HepG2 (cell line): Measurements from ENCODE around the gene PDIA5. TPM values are rescaled to one million over a fixed set of nuclear protein-coding genes. Genes with fewer than 3 reads are reported as not detected.

Source experiments
- ATAC-seq: fragments of 200-7000 bp; cut with Tn5 transposase; 3 replicates; pipeline ENCODE4 v1.9.1; 2020; ENCODE audit warnings: mild to moderate bottlenecking, moderate library complexity
- BruUV-seq: library from RNA; stranded (reverse); fragments of 400-500 nt; replicated peaks from 2 replicates; lab custom pipeline; 2021; lab: Mats Ljungman, UMichigan
- CTCF ChIA-PET: fragments of 300-600 bp; formaldehyde crosslinking; extraction: SDS; loops from one replicate; lab custom pipeline; 2021; ENCODE audit warnings: low total read pairs, inconsistent platforms, low intra/inter-chr PET ratio; lab: Yijun Ruan, JAX
- POLR2A ChIA-PET: fragments of 350-600 bp; sonication (Branson Sonifier 250); formaldehyde crosslinking; loops from one replicate; lab custom pipeline; 2020; ENCODE audit warnings: antibody characterized with exemption, inconsistent platforms; lab: Yijun Ruan, JAX
- DNase-seq: peaks from one replicate; pipeline ENCODE4 v3.0.0-alpha.2; 2015; ENCODE audit warnings: low spot score
- FAIRE-seq: peaks from 3 replicates; lab custom pipeline; 2011; peaks lifted over from hg19 to GRCh38; lab: Jason Lieb, UNC
- H2AFZ ChIP-seq: one replicate; pipeline ENCODE4 v1.6.1; 2011; ENCODE audit warnings: low read length, inconsistent platforms
- H3K27ac ChIP-seq: fragments of 300-600 bp; 3 replicates; pipeline ENCODE4 v1.8.0; 2011; ENCODE audit warnings: mixed run types, mild to moderate bottlenecking, mixed read lengths, low read length, inconsistent platforms; ENCODE audit not compliant: insufficient read depth; ENCODE audit errors: extremely low read length
- H3K27me3 ChIP-seq, 2 experiments: fragments of 200-600 bp in 1 of 2; 2 replicates in 1 of 2; 3 replicates in 1 of 2; pipeline versions ENCODE4 v1.6.0 to v1.8.0; 2011; ENCODE audit warnings: low read length in 2 of 2, mild to moderate bottlenecking in 2 of 2, moderate library complexity in 2 of 2, inconsistent platforms in 1 of 2; ENCODE audit not compliant: insufficient read depth in 2 of 2, control insufficient read depth in 1 of 2
- H3K36me3 ChIP-seq, 2 experiments: fragments of 200-600 bp in 1 of 2; replicated peaks in 1 of 2; 2 replicates in 1 of 2; 3 replicates in 1 of 2; pipeline versions ENCODE4 v1.5.1 to v1.8.0; 2011; ENCODE audit warnings: low read length in 2 of 2, inconsistent platforms in 1 of 2; ENCODE audit not compliant: insufficient read depth in 2 of 2, control insufficient read depth in 1 of 2
- H3K4me1 ChIP-seq: 2 replicates; pipeline ENCODE4 v1.5.1; 2012; ENCODE audit warnings: low read length, inconsistent platforms; ENCODE audit not compliant: insufficient read depth
- H3K4me2 ChIP-seq: 2 replicates; pipeline ENCODE4 v1.6.0; 2011; ENCODE audit warnings: low read depth, low read length, inconsistent platforms
- H3K4me3 ChIP-seq, 3 experiments: fragments of 200-600 bp in 1 of 3; sonication (generic), shearing (Covaris generic) in 1 of 3; replicated peaks in 1 of 3; 2 replicates each; pipeline ENCODE4 v1.5.1; 2011 to 2016; ENCODE audit warnings: low read length in 3 of 3, inconsistent platforms in 2 of 3, low read depth in 2 of 3, mild to moderate bottlenecking in 2 of 3, control low read depth in 1 of 3, mixed read lengths in 1 of 3; ENCODE audit not compliant: insufficient read depth in 1 of 3
- H3K79me2 ChIP-seq: one replicate; pipeline ENCODE4 v1.6.1; 2011; ENCODE audit warnings: low read length, inconsistent platforms; ENCODE audit not compliant: insufficient read depth
- H3K9ac ChIP-seq: 2 replicates; pipeline ENCODE4 v1.6.0; 2011; ENCODE audit warnings: mild to moderate bottlenecking, low read depth, low read length, inconsistent platforms; ENCODE audit not compliant: insufficient read depth
- H3K9me3 ChIP-seq: 2 replicates; pipeline ENCODE4 v1.5.1; 2012; ENCODE audit warnings: mild to moderate bottlenecking, low read length
- H4K20me1 ChIP-seq: 2 replicates; pipeline ENCODE4 v1.6.0; 2011; ENCODE audit warnings: inconsistent platforms, mild to moderate bottlenecking, low read length, moderate library complexity; ENCODE audit not compliant: insufficient read depth
- BRD4 ChIP-seq: sonication (generic); formaldehyde crosslinking; IDR thresholded peaks from 2 replicates; pipeline ENCODE4 v1.4.0; 2020; ENCODE audit warnings: missing genetic modification reagents
- CCDC6 ChIP-seq: sonication (generic); formaldehyde crosslinking; IDR thresholded peaks from 2 replicates; pipeline ENCODE4 v1.8.1; 2022; ENCODE audit warnings: mild to moderate bottlenecking, missing genetic modification reagents, moderate library complexity
- MTA1 ChIP-seq: sonication (generic); formaldehyde crosslinking; IDR thresholded peaks from 2 replicates; pipeline ENCODE4 v1.4.0; 2020; ENCODE audit warnings: missing genetic modification reagents, mild to moderate bottlenecking, borderline replicate concordance
- MYNN ChIP-seq: sonication (generic); formaldehyde crosslinking; IDR thresholded peaks from 2 replicates; pipeline ENCODE4 v1.4.0; 2020; ENCODE audit warnings: mild to moderate bottlenecking, low read depth, missing genetic modification reagents
- NR2F1 ChIP-seq, 2 experiments: fragments of 450-650 bp in 1 of 2; formaldehyde crosslinking in 1 of 2; IDR thresholded peaks; 2 replicates each; pipeline versions ENCODE4 v1.5.0 to v1.6.1; 2016 to 2020; ENCODE audit warnings: mild to moderate bottlenecking in 1 of 2, missing compliant biosample characterization in 1 of 2, missing genetic modification reagents in 1 of 2, moderate library complexity in 1 of 2
- SMAD3 ChIP-seq: sonication (generic); formaldehyde crosslinking; IDR thresholded peaks from 2 replicates; pipeline ENCODE4 v1.4.0; 2020; ENCODE audit warnings: missing genetic modification reagents
- TEAD3 ChIP-seq: optimal IDR thresholded peaks from 2 replicates; pipeline ENCODE3; 2016; ENCODE audit warnings: borderline replicate concordance
- ZNF446 ChIP-seq: sonication (generic); formaldehyde crosslinking; IDR thresholded peaks from 2 replicates; pipeline ENCODE4 v1.5.0; 2020; ENCODE audit warnings: mild to moderate bottlenecking, missing genetic modification reagents
- ZNF556 ChIP-seq: sonication (generic); formaldehyde crosslinking; IDR thresholded peaks from 2 replicates; pipeline ENCODE4 v1.4.0; 2020; ENCODE audit warnings: mild to moderate bottlenecking, missing genetic modification reagents, borderline replicate concordance
- ZNF782 ChIP-seq: sonication (generic); formaldehyde crosslinking; IDR thresholded peaks from 2 replicates; pipeline ENCODE4 v1.4.0; 2020; ENCODE audit warnings: missing genetic modification reagents, mild to moderate bottlenecking, borderline replicate concordance
- WGBS: methylation state at CpG from one replicate; pipeline ENCODE4 v1.1.6; 2017; ENCODE audit warnings: low lambda C conversion rate; 5-methylcytosine and 5-hydroxymethylcytosine counted together
- in situ Hi-C: cut with HindIII; loops from 2 replicates; pipeline ENCODE4 v1.10.0; 2017; ENCODE audit warnings: low pct_unique_long_range_greater_than_20kb; ENCODE audit not compliant: extremely low pct_ligation_motif_present
- intact Hi-C: fragments of 100-400 bp; cut with micrococcal nuclease; formaldehyde crosslinking; loops from one replicate; pipeline ENCODE4 v1.10.0; 2022; ENCODE audit not compliant: unreplicated experiment
- polyA plus RNA-seq, 8 experiments: library from polyadenylated mRNA; depleted of rRNA in 3 of 8; stranded (reverse) in 7 of 8; unstranded in 1 of 8; fragments of >200 nt; fragmentation: Illumina TruSeq in 4 of 8; extraction: Trizol in 4 of 8; gene quantifications; 2 replicates each; pipeline versions ENCODE4 v1.2.1 to v1.2.3, GENCODE V29; 2011 to 2016; ENCODE audit warnings: low read depth in 4 of 8, missing spikeins in 1 of 8, mixed read lengths in 1 of 8; ENCODE audit not compliant: insufficient read depth in 1 of 8
- total RNA-seq, 5 experiments: library from RNA; depleted of rRNA; stranded (reverse); fragments of >200 nt; fragmentation: Illumina TruSeq; extraction: Trizol; gene quantifications; 2 replicates each; pipeline ENCODE4 v1.2.3, GENCODE V29; 2016; ENCODE audit warnings: low read depth in 1 of 5
- TF ChIP-seq, protein P1 (sequence below): sonication (generic); formaldehyde crosslinking; IDR thresholded peaks from 2 replicates; pipeline ENCODE4 v1.4.0; 2020; ENCODE audit warnings: missing genetic modification reagents
- TF ChIP-seq, protein P2 (sequence below): sonication (generic); formaldehyde crosslinking; conservative IDR thresholded peaks from 2 replicates; pipeline ENCODE4 v1.8.0; 2022; ENCODE audit warnings: mild to moderate bottlenecking, moderate library complexity, missing genetic modification reagents
- TF ChIP-seq, protein P3 (sequence below): sonication (generic); formaldehyde crosslinking; IDR thresholded peaks from 2 replicates; pipeline ENCODE4 v1.4.0; 2020; ENCODE audit warnings: missing genetic modification reagents
- TF ChIP-seq, protein P4 (sequence below): sonication (generic); formaldehyde crosslinking; conservative IDR thresholded peaks from 2 replicates; pipeline ENCODE4 v1.4.0; 2020; ENCODE audit warnings: missing genetic modification reagents
- TF ChIP-seq, protein P5 (sequence below): sonication (generic); formaldehyde crosslinking; conservative IDR thresholded peaks from 2 replicates; pipeline ENCODE4 v1.8.0; 2022; ENCODE audit warnings: missing genetic modification reagents

PDIA5 gene
- total and polyA plus RNA-seq, 2 of the 13 experiments (the other 11 are each of a cell fraction or from before 2014, with no cell fraction given) = 51.3 to 74.3 TPM

DNA sequence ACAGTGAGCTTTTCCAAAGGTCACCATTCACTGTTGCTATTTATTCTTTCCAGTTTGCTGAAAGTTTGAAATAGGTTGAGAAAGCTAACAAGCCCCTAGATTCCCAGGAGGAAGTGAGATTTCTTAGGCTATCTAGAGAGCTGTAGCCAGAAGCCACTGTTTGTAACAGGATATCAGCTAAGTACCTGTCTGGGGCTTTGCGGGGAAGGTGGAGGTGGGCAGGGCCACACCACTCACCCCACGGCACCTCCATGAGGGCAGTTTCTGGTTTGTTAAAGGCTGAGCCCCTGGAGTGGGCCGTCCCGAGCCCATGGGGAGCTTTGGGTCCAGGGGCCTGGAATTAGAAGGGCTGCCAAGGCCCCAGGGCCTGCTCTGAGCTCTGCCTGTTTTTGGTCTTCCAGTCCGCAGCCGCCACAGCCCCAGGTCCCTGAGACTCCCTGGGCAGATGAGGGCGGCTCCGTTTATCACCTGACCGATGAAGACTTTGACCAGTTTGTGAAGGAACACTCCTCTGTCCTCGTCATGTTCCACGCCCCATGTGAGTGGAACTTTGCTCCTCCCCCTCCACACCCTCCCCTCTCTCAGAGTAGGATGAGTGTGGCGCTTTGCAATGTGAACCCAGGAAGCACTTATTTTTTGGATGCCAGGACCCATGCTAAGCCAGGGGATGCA lies 63.4 kb downstream of the PDIA5 start (continued):
- no peak for TF ChIP-seq MTA1 (CRISPR knock-in tag)
- no peak for TF ChIP-seq BRD4 (CRISPR knock-in tag)
- TF ChIP-seq, protein P1, sequence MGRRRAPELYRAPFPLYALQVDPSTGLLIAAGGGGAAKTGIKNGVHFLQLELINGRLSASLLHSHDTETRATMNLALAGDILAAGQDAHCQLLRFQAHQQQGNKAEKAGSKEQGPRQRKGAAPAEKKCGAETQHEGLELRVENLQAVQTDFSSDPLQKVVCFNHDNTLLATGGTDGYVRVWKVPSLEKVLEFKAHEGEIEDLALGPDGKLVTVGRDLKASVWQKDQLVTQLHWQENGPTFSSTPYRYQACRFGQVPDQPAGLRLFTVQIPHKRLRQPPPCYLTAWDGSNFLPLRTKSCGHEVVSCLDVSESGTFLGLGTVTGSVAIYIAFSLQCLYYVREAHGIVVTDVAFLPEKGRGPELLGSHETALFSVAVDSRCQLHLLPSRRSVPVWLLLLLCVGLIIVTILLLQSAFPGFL = no peak
- TF ChIP-seq, protein P2, sequence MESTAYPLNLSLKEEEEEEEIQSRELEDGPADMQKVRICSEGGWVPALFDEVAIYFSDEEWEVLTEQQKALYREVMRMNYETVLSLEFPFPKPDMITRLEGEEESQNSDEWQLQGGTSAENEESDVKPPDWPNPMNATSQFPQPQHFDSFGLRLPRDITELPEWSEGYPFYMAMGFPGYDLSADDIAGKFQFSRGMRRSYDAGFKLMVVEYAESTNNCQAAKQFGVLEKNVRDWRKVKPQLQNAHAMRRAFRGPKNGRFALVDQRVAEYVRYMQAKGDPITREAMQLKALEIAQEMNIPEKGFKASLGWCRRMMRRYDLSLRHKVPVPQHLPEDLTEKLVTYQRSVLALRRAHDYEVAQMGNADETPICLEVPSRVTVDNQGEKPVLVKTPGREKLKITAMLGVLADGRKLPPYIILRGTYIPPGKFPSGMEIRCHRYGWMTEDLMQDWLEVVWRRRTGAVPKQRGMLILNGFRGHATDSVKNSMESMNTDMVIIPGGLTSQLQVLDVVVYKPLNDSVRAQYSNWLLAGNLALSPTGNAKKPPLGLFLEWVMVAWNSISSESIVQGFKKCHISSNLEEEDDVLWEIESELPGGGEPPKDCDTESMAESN (CRISPR knock-in tag) = no peak
- no peak for TF ChIP-seq ZNF446
- TF ChIP-seq ZNF556 = no peak

DNA sequence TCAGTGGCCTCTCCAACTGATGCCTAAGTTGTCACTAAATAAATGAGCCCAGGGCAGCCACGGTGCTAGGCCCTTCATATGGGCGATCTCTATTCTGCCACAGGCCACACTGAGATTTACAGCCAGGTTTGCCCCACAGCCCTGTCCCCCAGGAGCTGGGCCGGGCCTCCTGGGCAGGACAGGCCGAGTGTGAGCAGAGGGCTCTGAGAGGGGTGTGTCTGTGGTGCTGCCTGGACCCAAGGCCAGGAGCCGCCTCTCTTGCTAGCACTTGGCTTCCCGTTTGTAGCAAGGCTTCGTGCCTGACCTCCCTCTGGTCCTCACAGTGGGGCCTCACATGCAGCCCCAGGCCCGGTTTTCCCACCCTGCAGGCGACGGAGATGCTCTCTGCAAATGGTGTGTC lies 67.8 kb downstream of the PDIA5 start:
- no peaks in the 10 kb centered on the region for H3K79me2 ChIP-seq
- H3K4me3 ChIP-seq = no peak overlapping the region
- ChIA-PET CTCF (no interaction called here), POLR2A (no interaction called here)
- H3K4me2 ChIP-seq = no peak overlapping the region
- no peaks in the 10 kb centered on the region for H3K9me3 ChIP-seq
- FAIRE-seq (no peak), DNase-seq (no peak), ATAC-seq (peak; percentile 22; the same call in 2 of the 3 replicates)
- H3K27ac ChIP-seq = no peak overlapping the region
- H4K20me1 ChIP-seq = no peaks in the 10 kb centered on the region; the same call in none of the 2 replicates
- H3K9ac ChIP-seq = no peak overlapping the region
- no TSS peak for BruUV-seq
- H3K27me3 ChIP-seq = no peaks in the 10 kb centered on the region
- in situ Hi-C loops (no loop called here), intact Hi-C loops (no loop called here)
- peaks cover 6% of the 10 kb centered on the region for H3K4me1 ChIP-seq
- H2AFZ ChIP-seq = no peak overlapping the region
- H3K36me3 ChIP-seq = peaks cover 25 to 82% of the 10 kb centered on the region in 2 experiments
- WGBS = 91% methylated on average over 6 of the region's 10 CpGs
- TF ChIP-seq, protein P3, sequence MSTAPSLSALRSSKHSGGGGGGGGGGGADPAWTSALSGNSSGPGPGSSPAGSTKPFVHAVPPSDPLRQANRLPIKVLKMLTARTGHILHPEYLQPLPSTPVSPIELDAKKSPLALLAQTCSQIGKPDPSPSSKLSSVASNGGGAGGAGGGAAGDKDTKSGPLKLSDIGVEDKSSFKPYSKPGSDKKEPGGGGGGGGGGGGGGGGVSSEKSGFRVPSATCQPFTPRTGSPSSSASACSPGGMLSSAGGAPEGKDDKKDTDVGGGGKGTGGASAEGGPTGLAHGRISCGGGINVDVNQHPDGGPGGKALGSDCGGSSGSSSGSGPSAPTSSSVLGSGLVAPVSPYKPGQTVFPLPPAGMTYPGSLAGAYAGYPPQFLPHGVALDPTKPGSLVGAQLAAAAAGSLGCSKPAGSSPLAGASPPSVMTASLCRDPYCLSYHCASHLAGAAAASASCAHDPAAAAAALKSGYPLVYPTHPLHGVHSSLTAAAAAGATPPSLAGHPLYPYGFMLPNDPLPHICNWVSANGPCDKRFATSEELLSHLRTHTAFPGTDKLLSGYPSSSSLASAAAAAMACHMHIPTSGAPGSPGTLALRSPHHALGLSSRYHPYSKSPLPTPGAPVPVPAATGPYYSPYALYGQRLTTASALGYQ (CRISPR knock-in tag) = no peak
- no peak for TF ChIP-seq MYNN (CRISPR knock-in tag)
- TF ChIP-seq CCDC6 (CRISPR knock-in tag) = no peak
- TF ChIP-seq, protein P4, sequence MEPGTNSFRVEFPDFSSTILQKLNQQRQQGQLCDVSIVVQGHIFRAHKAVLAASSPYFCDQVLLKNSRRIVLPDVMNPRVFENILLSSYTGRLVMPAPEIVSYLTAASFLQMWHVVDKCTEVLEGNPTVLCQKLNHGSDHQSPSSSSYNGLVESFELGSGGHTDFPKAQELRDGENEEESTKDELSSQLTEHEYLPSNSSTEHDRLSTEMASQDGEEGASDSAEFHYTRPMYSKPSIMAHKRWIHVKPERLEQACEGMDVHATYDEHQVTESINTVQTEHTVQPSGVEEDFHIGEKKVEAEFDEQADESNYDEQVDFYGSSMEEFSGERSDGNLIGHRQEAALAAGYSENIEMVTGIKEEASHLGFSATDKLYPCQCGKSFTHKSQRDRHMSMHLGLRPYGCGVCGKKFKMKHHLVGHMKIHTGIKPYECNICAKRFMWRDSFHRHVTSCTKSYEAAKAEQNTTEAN (CRISPR knock-in tag) = no peak
- no peak for TF ChIP-seq SMAD3
- no peak for TF ChIP-seq ZNF782
- TF ChIP-seq NR2F1 (CRISPR knock-in tag; IDR thresholded peaks at IDR 0.05) = no peak
- TF ChIP-seq TEAD3 (CRISPR knock-in tag) = no peak
- TF ChIP-seq, protein P5, sequence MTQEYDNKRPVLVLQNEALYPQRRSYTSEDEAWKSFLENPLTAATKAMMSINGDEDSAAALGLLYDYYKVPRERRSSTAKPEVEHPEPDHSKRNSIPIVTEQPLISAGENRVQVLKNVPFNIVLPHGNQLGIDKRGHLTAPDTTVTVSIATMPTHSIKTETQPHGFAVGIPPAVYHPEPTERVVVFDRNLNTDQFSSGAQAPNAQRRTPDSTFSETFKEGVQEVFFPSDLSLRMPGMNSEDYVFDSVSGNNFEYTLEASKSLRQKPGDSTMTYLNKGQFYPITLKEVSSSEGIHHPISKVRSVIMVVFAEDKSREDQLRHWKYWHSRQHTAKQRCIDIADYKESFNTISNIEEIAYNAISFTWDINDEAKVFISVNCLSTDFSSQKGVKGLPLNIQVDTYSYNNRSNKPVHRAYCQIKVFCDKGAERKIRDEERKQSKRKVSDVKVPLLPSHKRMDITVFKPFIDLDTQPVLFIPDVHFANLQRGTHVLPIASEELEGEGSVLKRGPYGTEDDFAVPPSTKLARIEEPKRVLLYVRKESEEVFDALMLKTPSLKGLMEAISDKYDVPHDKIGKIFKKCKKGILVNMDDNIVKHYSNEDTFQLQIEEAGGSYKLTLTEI (CRISPR knock-in tag) = no peak
